NCI-H1436 treated with DMSO at 0.1 percent for 48 hours (cell line): Measurements from ENCODE around the gene IGF2R.

Source experiments
- DNase-seq: peaks from one replicate; lab custom pipeline; 2025; lab: John Stamatoyannopoulos, UW

IGF2R gene

GRCh38 chr6:159976686-159977254, 7.9 kb downstream of the IGF2R start:
- DNase-seq = no peak

GRCh38 chr6:159977255-159977903, 8.5 kb downstream of the IGF2R start:
- DNase-seq = no peak

- no peak for DNase-seq
These were observed 9.0 kb downstream of the IGF2R start for GRCh38 chr6:159977904-159978268.

- DNase-seq = no peak
These were observed 9.6 kb downstream of the IGF2R start for GRCh38 chr6:159978291-159979135.

- peak; percentile 65 for DNase-seq
These were observed 10.4 kb downstream of the IGF2R start for GRCh38 chr6:159979136-159979874.

GRCh38 chr6:159980474-159980873, 11.6 kb downstream of the IGF2R start:
- DNase-seq = no peak

- DNase-seq = no peak
These were observed 12.2 kb downstream of the IGF2R start for GRCh38 chr6:159981071-159981402.

GRCh38 chr6:159981403-159982245, 12.7 kb downstream of the IGF2R start:
- no peak for DNase-seq

GRCh38 chr6:159982731-159983506, 14.0 kb downstream of the IGF2R start:
- no peak for DNase-seq

GRCh38 chr6:159983641-159984080, 14.8 kb downstream of the IGF2R start:
- DNase-seq = no peak

- DNase-seq = no peak
These were observed 15.4 kb downstream of the IGF2R start for GRCh38 chr6:159984268-159984786.

- no peak for DNase-seq
These were observed 16.5 kb downstream of the IGF2R start for GRCh38 chr6:159985296-159985945.

GRCh38 chr6:159988983-159989454, 20.1 kb downstream of the IGF2R start:
- no peak for DNase-seq

GRCh38 chr6:159989492-159990480, 20.9 kb downstream of the IGF2R start:
- no peak for DNase-seq

GRCh38 chr6:159992366-159992765, 23.5 kb downstream of the IGF2R start:
- DNase-seq = no peak

GRCh38 chr6:159995405-159995804, 26.5 kb downstream of the IGF2R start:
- no peak for DNase-seq

GRCh38 chr6:159996087-159996622, 27.3 kb downstream of the IGF2R start:
- DNase-seq = no peak
